GM12872 (cell line): Measurements from ENCODE around the gene ATRNL1.

Experiments
- CTCF ChIP-seq: IDR thresholded peaks from 3 replicates; pipeline ENCODE4 v1.5.1; 2011; ENCODE audit warnings: low read depth, mild to moderate bottlenecking, low read length, moderate library complexity; ENCODE audit not compliant: insufficient read depth

ATRNL1 gene

DNA sequence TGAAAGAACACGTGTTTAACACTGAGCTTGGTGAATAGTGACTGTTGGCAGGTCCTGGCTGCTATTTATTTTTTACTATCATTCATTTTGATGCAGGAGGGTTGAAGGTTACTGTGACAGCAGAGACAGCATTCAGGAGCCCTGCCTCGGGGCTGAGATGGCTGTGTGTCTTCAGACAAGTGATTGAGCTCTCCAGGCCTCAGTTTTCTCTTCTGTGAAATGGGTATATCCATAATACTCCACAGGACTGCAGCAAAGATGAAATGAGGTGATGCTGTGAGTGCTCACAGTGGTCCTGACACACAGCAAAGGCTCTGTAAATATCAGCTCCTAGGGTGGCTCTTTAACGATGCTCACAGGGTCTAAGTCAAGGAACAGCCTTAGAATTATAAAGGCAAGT is 884.7 kb downstream of the ATRNL1 start:
- no peak for TF ChIP-seq CTCF

- TF ChIP-seq CTCF, result no peak
Observed at GRCh38 chr10:115979576-115979975, 886.4 kb downstream of the ATRNL1 start.

DNA sequence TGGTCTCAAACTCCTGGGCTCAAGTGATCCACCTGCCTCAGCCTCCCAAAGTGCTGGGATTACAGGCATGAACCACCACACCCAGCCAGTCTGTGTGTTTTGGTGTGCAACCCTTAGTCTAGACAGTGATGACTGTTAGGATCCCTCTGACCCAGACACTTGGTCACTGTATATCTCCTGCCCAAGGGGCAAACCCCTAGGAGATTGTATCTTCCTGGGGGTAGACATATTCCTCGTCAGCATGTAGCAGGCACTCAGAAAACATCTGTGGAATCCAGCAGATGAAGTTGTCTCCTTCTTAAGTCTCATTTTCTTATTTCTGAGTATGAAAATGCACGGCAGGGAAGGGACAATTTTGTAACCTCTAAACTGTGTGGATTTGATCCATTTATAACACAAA is 887.3 kb downstream of the ATRNL1 start:
- no peak for TF ChIP-seq CTCF

- no peak for TF ChIP-seq CTCF
Observed at GRCh38 chr10:115981081-115981480, 887.9 kb downstream of the ATRNL1 start.

DNA sequence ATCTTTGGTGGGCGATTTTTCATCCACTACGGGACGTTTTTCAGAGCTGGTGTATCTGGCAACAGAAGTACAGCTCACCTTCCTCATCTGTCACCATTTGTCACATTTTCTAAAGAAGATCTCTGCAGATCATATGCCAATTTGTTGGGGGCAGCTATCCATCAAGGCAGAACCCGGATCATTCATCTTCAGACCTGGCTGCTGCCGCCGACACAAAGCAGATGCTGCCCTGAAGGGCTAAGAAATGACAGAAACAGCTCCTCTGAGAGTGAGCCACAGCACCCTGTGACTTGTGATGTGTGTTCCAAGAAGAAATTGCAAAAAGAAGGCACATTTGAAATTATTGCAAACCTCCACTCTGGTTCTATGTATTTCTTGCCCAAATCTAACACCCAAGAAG is 888.9 kb downstream of the ATRNL1 start:
- TF ChIP-seq CTCF, result no peak

DNA sequence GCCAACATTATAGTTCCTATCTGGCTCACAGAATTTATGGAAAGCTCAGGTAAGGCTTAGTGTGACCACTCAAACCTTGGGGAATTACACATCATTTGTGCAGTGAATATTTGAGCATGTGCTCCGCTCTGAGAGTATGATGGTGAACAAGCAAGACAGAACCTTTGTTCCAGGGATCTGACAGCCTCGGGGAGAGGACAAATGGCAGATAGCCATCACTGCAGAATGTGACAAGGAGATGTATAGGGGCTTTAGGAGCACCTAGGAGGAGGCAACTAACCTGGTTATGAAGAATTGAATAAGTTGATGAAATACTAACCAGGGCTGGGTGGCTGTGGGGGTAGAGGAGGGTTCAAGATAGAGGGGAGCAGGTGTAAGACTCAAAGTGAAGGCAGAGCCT is 889.4 kb downstream of the ATRNL1 start:
- no peak for TF ChIP-seq CTCF

DNA sequence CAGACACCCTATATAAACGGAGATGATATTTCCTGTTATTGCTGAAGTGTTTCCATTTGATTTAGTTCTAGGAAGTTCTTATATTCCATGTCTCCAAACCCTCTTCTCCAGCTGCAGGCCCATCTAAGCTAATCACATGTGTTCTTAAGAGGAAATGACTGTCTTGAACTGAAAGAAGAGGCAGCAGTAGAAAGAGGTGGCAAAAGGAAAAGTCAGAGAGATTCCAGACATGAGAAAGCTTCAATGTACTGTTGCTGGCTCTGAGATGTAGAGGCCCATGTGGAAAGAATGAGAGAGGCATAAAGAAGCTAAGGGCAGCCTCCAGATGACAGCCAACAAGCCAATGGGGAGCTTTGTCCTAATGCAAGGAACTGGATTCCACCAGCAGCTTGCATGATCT is 892.6 kb downstream of the ATRNL1 start:
- no peak for TF ChIP-seq CTCF

DNA sequence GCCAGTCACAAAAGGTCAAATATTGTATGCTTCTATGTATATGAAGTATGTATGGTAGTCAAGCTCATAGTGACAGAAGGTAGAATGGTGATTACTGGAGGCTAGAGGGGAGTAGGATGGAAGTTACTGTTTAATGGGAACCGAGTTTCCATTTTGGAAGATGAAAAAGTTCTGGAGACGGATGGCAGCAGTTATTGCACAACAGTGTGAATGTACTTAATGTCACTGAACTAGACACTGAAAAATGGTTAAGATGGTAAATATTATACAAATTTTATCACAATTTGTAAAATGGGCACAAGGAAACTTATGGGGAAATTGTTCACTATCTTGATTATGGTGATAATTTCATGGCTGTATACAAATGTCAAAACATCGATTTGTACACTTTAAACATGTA is 895.2 kb downstream of the ATRNL1 start:
- TF ChIP-seq CTCF, result no peak
